Skeletal muscle satellite cell (primary cell): Measurements from ENCODE around the gene RAB40C.

ENCODE experiments used
- H3K27me3 ChIP-seq: 2 replicates; pipeline ENCODE4 v1.7.0; 2013; ENCODE audit warnings: low read length; ENCODE audit not compliant: control insufficient read depth, insufficient read depth
- H3K36me3 ChIP-seq: 2 replicates; pipeline ENCODE4 v1.7.0; 2013; ENCODE audit warnings: mild to moderate bottlenecking, control low read depth, low read length; ENCODE audit not compliant: insufficient read depth
- H3K4me1 ChIP-seq: 2 replicates; pipeline ENCODE4 v1.7.0; 2013; ENCODE audit warnings: low read length; ENCODE audit not compliant: control insufficient read depth, insufficient read depth
- H3K4me2 ChIP-seq: 2 replicates; pipeline ENCODE4 v1.7.0; 2013; ENCODE audit warnings: mild to moderate bottlenecking, low read length
- H3K4me3 ChIP-seq: 2 replicates; pipeline ENCODE4 v1.7.0; 2013; ENCODE audit warnings: low read length
- H3K9ac ChIP-seq: 2 replicates; pipeline ENCODE4 v1.7.0; 2013; ENCODE audit warnings: mild to moderate bottlenecking, low read depth, low read length, moderate library complexity
- H3K9me3 ChIP-seq: replicated peaks from 2 replicates; pipeline ENCODE4 v1.7.0; 2013; ENCODE audit warnings: mild to moderate bottlenecking, control low read depth, low read length

RAB40C gene

DNA sequence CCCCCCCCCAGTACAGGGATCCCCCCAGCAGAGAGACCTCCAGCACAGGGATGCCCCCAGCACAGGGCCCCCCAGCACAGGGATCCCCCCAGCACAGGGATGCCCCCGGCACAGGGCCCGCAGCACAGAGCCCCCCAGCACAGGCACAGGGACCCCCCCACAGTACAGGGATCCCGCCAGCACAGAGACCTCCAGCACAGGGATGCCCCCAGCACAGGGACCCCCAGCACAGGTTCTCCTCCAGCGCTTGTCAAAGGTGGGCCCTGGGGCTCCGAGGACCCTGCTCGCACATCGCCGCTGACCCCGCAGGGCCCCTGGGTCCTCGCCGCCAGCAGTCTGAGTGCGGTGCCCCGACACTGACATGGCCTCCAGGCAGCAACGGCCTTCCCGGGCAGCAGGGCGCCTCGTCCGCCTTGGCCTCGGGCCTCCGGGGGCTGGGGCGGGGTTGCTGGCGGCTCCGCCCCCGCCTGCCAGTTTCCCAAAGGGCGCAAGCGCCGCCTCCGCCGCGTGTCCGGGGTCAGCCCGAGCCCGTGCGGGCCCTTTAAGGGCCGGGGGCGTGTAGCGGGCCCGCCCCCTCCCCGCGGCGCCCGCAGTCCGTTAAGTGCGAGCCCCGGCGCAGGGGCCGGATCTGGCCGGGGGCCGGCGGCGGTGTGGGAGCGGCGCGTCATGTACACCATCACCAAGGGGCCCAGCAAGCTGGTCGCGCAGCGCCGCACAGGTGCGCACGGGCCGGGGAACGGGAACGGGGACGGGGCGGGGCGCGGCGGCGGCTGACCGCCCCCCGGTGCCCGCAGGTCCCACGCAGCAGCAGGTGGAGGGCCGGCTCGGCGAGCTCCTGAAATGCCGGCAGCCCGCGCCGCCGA is 51.7 kb downstream of the RAB40C start, which contains the start of gene MCRIP2:
Gene MCRIP2 (plus strand): TSS at position 503 of the 863 bp plus-strand sequence. CDS start 164 bp downstream, at position 667.
- H3K27me3 ChIP-seq: no peaks in the 10 kb centered on the region
- H3K4me3 ChIP-seq: peak within 1 kb of the TSS; percentile 79
- H3K4me2 ChIP-seq: peak within 1 kb of the TSS; percentile 98
- H3K4me1 ChIP-seq: peaks cover 23% of the 10 kb centered on the region
- H3K36me3 ChIP-seq: no peaks in the 10 kb centered on the region
- peak within 1 kb of the TSS; percentile 82 for H3K9ac ChIP-seq
- H3K9me3 ChIP-seq: no peaks in the 10 kb centered on the region

DNA sequence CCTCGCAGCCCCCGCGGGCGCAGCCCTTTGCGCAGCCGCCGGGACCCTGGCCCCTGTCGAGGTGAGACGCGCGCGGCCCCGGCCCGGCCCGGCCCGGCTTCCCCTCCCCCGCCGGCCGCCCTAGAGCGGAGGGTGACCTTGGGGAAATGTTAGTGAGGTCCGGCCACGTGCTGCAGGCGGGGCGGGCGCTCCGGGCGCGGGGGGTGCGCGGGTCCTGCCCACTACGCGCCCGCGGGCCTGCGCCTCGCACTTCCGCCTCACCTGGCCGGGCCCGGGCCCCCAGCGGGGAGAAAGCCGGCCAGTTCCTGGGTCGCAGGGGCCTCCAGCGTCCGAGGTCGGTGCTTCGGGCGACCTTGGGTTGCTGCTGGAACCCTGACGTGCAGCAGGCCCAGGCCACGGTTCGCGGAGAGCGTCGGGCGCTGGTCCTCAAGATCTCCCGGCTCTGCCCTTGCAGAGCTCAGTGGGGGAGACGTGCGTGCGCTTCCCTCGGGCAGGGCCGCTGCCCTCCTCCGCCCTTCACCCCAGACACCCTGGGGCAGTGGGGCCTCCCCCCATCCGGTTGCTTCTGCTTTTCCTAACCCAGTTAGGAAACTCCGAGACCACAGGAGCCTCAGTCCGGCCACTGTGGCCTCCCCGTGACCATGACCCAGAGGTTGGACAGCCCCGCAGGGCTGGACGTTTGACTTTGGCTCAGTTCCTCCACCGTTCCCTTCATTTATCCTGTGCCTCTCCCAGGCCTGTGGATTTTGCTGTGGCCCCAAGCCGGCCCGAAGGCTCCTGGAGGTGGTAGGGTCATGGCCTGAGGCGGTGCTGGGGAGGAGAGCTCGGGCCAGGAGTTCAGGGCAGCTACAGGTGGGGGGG is 52.6 kb downstream of the RAB40C start:
- H3K9me3 ChIP-seq: no peaks in the 10 kb centered on the region
- H3K27me3 ChIP-seq: no peaks in the 10 kb centered on the region
- peak overlapping the region; percentile 82 for H3K9ac ChIP-seq
- H3K4me2 ChIP-seq: peak overlapping the region; percentile 98
- no peaks in the 10 kb centered on the region for H3K36me3 ChIP-seq
- peaks cover 20% of the 10 kb centered on the region for H3K4me1 ChIP-seq
- peak overlapping the region; percentile 79 for H3K4me3 ChIP-seq

DNA sequence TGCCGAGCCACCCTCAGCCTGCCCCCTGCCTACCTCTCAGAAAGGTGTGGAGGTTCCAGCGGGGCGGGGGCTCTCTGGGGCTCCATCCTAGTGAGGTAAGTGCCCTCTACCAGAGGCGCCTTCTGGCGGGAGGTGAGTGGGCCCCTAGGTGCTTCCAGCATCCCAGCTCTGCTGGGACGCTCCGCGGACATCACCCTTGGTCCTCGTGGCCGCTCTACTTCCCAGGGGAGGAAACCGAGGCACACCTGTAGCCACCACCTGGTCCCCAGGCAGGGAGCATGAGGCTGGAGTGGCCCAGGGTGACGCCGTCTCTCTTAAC is 53.1 kb downstream of the RAB40C start:
- peaks cover 18% of the 10 kb centered on the region for H3K4me1 ChIP-seq
- H3K4me2 ChIP-seq: peak overlapping the region; percentile 98
- no peaks in the 10 kb centered on the region for H3K27me3 ChIP-seq
- no peaks in the 10 kb centered on the region for H3K9me3 ChIP-seq
- H3K4me3 ChIP-seq: peak overlapping the region; percentile 79
- H3K9ac ChIP-seq: peak overlapping the region; percentile 82
- H3K36me3 ChIP-seq: no peaks in the 10 kb centered on the region

DNA sequence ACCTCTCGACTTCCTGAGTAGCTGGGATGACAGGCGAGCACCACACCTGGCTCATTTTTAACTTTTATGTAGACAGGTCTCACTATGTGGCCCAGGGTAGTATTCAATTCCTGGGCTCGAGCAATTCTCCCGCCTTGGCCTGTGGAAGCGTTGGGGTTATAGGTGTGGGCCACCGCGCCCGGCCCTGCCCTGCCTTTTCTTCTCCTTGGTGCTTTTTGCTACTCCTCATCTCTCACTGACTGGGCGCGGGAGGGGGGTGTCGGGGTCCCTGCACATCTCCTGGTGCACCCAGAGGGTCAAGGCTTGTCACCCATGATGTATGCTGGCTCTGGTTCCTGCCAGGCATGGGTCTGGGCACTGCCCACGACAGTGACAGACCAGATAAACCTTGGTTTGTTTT is 54.7 kb downstream of the RAB40C start:
- Histone ChIP-seq H3K4me2 (no peak overlapping the region), H3K4me1 (peaks cover 28% of the 10 kb centered on the region), H3K4me3 (no peak overlapping the region), H3K27me3 (no peaks in the 10 kb centered on the region), H3K9ac (no peak overlapping the region), H3K36me3 (no peaks in the 10 kb centered on the region), H3K9me3 (no peaks in the 10 kb centered on the region)

DNA sequence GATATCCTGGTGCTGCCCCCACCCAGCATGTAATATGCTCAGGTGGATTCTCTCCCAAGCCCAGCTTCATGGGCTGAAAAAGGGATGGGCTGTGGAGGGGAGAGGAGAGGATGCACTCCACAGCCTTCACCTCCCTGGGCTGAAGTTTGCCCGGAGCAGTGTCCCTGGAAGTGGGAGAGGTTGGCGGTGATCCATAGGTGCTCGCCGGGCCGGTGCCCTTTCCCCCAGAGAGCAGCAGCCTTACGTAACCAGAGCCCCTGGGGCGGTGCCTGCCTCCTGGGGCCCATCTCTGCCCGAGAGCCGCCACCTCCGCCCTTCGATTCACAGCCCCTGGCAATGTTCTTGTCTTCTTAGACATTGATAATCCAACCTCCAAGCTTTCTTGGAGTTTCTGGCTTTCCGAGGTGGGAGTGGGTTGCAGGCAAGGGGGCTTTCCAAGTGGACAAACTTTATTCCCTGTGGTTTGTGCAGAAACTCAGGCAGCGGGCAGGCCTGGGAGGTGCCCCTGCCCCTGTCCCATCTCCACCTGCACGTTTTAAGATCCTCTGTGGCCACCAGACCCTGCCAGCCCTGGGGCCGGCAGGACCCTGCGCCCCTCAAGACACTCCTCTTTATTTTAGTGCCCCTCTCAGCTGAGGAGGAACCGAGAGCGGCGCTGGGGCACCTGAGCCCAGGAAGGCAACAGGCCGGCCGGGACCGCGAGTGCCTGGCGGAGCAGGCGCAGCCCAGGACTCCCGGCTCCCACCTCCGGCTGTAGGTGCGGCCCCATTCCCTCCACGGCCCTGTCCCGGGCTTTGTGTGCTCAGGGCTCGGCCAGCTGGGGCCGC is 56.2 kb downstream of the RAB40C start:
- Histone ChIP-seq H3K27me3 (no peaks in the 10 kb centered on the region), H3K9ac (no peak overlapping the region), H3K4me1 (peaks cover 35% of the 10 kb centered on the region), H3K9me3 (no peaks in the 10 kb centered on the region), H3K4me3 (no peak overlapping the region), H3K4me2 (no peak overlapping the region), H3K36me3 (no peaks in the 10 kb centered on the region)

DNA sequence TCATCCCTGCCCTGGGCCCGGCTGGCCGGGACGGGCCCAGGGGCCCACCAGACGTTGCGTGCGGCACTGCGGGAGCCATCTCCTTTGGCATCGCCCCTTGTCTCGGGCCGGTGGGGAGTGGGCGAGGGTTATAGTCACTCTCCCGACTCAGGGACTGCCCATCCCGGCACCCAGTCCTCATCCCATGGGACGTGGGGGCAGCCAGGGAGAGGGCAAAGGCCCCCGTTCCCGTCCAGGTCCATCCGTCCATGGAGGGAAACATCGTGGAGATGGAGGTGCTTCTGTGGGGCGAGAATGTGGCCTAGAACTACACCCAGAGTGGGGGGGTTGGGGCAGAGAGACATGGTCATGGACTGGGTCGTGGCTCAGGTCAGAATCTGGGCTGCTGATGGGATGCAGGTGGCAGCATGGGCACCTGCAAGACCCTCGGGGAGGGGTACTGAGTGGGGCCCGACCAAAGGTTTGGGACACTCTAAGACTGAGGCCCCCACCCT is 56.9 kb downstream of the RAB40C start:
- Histone ChIP-seq H3K4me2 (no peak overlapping the region), H3K4me1 (peaks cover 29% of the 10 kb centered on the region), H3K36me3 (no peaks in the 10 kb centered on the region), H3K4me3 (no peak overlapping the region), H3K27me3 (no peaks in the 10 kb centered on the region), H3K9me3 (no peaks in the 10 kb centered on the region), H3K9ac (no peak overlapping the region)

DNA sequence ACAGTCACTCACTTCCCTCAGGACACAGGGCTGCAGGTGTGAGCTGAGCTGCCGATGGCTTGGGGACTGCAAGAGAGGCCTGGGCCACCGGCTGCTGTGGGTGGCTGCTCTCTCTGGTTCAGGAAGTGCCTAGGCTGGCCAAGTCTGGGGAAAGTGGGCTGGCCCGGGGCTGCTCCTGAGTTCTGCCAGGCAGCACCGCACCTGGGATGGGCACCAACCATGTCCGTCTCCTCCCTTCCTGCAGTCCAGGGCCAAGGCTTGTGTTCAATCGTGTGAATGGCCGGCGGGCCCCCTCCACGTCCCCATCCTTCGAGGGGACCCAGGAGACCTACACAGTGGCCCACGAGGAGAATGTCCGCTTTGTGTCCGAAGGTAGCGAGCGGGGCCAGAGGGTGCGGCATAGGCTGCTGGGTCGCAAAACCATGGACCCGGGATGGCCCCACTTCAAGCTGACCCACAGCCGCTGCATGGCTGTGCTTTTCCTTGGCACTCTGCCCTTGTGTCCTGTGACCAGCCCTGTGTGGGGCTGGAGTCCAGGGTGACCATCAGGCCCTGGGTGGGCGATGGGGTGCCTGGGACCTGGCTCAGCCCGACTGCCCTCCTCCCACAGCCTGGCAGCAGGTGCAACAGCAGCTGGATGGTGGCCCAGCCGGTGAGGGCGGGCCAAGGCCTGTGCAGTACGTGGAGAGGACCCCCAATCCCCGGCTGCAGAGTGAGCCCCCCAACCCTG is 57.5 kb downstream of the RAB40C start:
- H3K9me3 ChIP-seq: no peaks in the 10 kb centered on the region
- no peak overlapping the region for H3K4me3 ChIP-seq
- H3K4me1 ChIP-seq: peaks cover 28% of the 10 kb centered on the region
- H3K36me3 ChIP-seq: no peaks in the 10 kb centered on the region
- H3K27me3 ChIP-seq: no peaks in the 10 kb centered on the region
- no peak overlapping the region for H3K9ac ChIP-seq
- H3K4me2 ChIP-seq: no peak overlapping the region

DNA sequence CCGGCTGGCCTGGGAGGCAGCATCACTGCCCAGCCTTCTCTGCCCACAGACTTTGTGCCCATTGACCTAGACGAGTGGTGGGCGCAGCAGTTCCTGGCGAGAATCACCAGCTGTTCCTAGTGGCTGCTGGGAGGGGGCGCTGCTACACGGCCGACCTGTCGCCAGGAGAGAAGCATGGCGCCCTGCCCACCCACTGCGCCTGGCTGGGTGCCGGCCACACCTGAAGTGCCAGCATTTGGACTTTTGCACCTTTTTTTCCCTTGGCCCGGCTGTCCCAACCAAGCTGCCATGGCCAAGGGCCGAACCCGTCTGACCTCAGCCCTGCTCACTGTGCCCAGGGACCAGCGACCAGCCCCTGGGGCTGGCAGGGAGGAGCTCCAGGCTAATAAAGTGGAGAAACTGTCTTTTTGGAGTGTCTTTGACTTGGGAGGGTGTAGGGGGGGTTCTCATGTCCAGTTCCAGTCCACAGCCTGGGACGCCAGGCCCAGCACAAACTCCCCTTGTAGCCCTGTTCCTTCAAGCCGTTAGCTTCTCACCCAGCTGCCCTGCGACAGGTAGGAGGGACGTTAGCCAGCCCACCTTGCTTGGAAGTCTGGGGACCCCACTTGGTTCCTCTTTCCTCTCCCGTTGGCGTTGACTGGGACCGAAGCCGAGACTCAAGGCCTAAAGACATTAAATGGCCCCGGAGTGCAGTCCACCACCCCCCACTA is 58.4 kb downstream of the RAB40C start:
- Histone ChIP-seq H3K4me1 (peaks cover 21% of the 10 kb centered on the region), H3K9ac (peak overlapping the region; percentile 94), H3K36me3 (no peaks in the 10 kb centered on the region), H3K4me3 (peak overlapping the region; percentile 77), H3K27me3 (no peaks in the 10 kb centered on the region), H3K9me3 (no peaks in the 10 kb centered on the region), H3K4me2 (peak overlapping the region; percentile 95)

DNA sequence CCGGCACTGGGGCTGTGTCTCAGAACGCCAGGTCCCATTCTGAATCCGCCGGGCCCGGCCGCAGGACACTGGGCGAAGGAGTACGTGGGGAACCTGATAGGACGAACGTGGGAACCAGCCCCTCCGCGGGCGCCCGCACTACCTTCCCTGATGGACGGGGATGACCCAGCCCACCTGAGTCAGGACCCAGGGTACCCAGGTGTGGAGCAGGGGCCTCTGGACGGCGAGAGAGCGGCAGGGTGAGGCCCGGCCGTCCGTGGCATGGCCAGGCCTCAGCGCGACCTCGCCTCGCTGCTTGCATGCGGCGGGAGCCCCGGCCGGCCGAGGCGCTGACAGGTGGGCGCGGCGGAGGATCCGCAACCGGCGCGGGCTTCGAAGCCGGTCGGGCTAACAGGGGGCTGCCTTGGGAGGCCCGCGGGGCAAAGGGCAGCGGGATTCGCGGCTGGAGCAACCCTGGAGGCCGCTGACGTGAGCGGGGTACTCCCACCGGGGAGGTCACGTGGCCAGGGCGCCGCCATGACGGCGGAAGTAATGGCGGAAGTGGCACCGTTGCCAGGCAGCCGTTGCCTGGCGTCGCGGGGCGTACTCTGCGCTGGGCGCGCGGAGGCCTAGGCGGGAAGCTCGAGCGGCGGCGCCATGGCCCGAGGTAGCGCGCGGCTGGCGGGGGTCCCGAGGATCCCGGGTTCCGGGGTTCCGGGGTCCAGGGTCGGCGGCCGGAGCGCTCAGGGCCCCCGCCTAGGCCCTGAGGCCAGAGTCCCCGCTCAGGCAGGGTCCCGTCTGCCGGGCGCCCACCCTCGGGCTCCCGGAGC is 59.1 kb downstream of the RAB40C start, which contains the start of gene WDR90:
Gene WDR90 (plus strand): TSS at position 585 of the 809 bp plus-strand sequence. CDS start 52 bp downstream, at position 637.
- H3K36me3 ChIP-seq: no peaks in the 10 kb centered on the region
- peak within 1 kb of the TSS; percentile 95 for H3K4me2 ChIP-seq
- H3K4me3 ChIP-seq: peak within 1 kb of the TSS; percentile 77
- peak within 1 kb of the TSS; percentile 94 for H3K9ac ChIP-seq
- no peaks in the 10 kb centered on the region for H3K27me3 ChIP-seq
- no peaks in the 10 kb centered on the region for H3K9me3 ChIP-seq
- peaks cover 21% of the 10 kb centered on the region for H3K4me1 ChIP-seq
